ENCODE data around the gene BCL2.
A peak's percentile ranks its signal among the peaks of the same experiment; 100 is the strongest.

BCL2 gene

GRCh38 chr18:63213936-63214671 is 105.5 kb downstream of the BCL2 start:
- Histone ChIP-seq H3K27me3 (replicated peaks; ENCODE audit: control insufficient read depth, insufficient read depth, low read length) (no peaks in the 10 kb centered on the region), H3K4me3 (replicated peaks; ENCODE audit: low read depth, low read length) (no peak overlapping the region), H3K36me3 (ENCODE audit: control insufficient read depth, insufficient read depth, low read length) (no peaks in the 10 kb centered on the region; the same call in 1 of the 2 replicates)
- no peak for DNase-seq (ENCODE audit: extremely low read depth, insufficient read length)
- no peak for TF ChIP-seq CTCF (IDR thresholded peaks at IDR 0.05; ENCODE audit: insufficient read depth, low read length, poor library complexity, severe bottlenecking)

- no peaks in the 10 kb centered on the region; the same call in 1 of the 2 replicates for H3K36me3 ChIP-seq (ENCODE audit: control insufficient read depth, insufficient read depth, low read length)
- DNase-seq (ENCODE audit: extremely low read depth, insufficient read length) = no peak
- no peaks in the 10 kb centered on the region for H3K27me3 ChIP-seq (replicated peaks; ENCODE audit: control insufficient read depth, insufficient read depth, low read length)
- no peak for TF ChIP-seq CTCF (IDR thresholded peaks at IDR 0.05; ENCODE audit: insufficient read depth, low read length, poor library complexity, severe bottlenecking)
- no peak overlapping the region for H3K4me3 ChIP-seq (replicated peaks; ENCODE audit: low read depth, low read length)
Measured at GRCh38 chr18:63213331-63213900, 106.2 kb downstream of the BCL2 start.

- no peak for DNase-seq (ENCODE audit: extremely low read depth, insufficient read length)
- Histone ChIP-seq H3K36me3 (ENCODE audit: control insufficient read depth, insufficient read depth, low read length) (no peaks in the 10 kb centered on the region; the same call in 1 of the 2 replicates), H3K27me3 (replicated peaks; ENCODE audit: control insufficient read depth, insufficient read depth, low read length) (no peaks in the 10 kb centered on the region), H3K4me3 (replicated peaks; ENCODE audit: low read depth, low read length) (no peak overlapping the region)
- TF ChIP-seq CTCF (IDR thresholded peaks at IDR 0.05; ENCODE audit: insufficient read depth, low read length, poor library complexity, severe bottlenecking) = no peak
Measured at GRCh38 chr18:63210521-63210920, 109.0 kb downstream of the BCL2 start.

GRCh38 chr18:63208676-63209075 is 110.9 kb downstream of the BCL2 start:
- H3K27me3 ChIP-seq (replicated peaks; ENCODE audit: control insufficient read depth, insufficient read depth, low read length) = no peaks in the 10 kb centered on the region
- TF ChIP-seq CTCF (IDR thresholded peaks at IDR 0.05; ENCODE audit: insufficient read depth, low read length, poor library complexity, severe bottlenecking) = no peak
- no peaks in the 10 kb centered on the region; the same call in 1 of the 2 replicates for H3K36me3 ChIP-seq (ENCODE audit: control insufficient read depth, insufficient read depth, low read length)
- no peak for DNase-seq (ENCODE audit: extremely low read depth, insufficient read length)
- peak overlapping the region; percentile 42 for H3K4me3 ChIP-seq (replicated peaks; ENCODE audit: low read depth, low read length)

- Histone ChIP-seq H3K36me3 (ENCODE audit: control insufficient read depth, insufficient read depth, low read length) (no peaks in the 10 kb centered on the region; the same call in 1 of the 2 replicates), H3K27me3 (replicated peaks; ENCODE audit: control insufficient read depth, insufficient read depth, low read length) (no peaks in the 10 kb centered on the region), H3K4me3 (replicated peaks; ENCODE audit: low read depth, low read length) (peak overlapping the region; percentile 42)
- DNase-seq (ENCODE audit: extremely low read depth, insufficient read length) = no peak
- TF ChIP-seq CTCF (IDR thresholded peaks at IDR 0.05; ENCODE audit: insufficient read depth, low read length, poor library complexity, severe bottlenecking) = no peak
Measured at GRCh38 chr18:63207835-63208234, 111.7 kb downstream of the BCL2 start.

All from GM06990 (cell line).